Measurements from ENCODE around the gene UMPS.

The UMPS gene

DNA sequence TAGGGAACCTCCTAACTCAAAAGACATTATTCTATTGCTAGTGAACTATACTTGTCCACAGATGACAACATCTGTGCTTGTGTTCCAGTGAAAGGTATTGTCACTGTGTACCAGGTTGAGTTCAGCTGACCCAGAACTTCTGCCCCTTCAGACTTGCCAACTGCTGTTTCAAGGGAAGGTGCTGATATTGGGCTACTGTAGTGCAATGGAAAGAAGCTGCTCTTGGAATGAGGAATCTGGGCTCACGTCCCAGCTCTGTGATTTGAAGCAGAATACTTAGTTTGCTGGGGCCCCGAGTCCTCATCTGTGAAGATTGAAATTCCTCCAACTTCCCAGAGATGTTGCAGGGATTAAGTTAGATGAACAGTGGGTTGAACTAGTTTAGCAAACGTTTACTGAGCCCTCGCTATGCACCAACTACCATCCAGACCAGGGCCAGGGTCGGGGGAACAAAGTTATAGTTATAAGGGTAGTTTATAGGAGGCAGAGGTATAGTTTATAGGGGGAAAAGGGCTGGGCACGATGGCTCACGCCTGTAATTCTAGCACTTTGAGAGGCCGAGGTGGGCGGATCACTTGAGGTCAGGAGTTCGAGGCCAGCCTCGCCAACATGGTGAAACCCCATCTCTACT, 15.9 kb upstream of the UMPS start:
- H3K27ac ChIP-seq = no peak overlapping the region
- TF ChIP-seq, protein P1, sequence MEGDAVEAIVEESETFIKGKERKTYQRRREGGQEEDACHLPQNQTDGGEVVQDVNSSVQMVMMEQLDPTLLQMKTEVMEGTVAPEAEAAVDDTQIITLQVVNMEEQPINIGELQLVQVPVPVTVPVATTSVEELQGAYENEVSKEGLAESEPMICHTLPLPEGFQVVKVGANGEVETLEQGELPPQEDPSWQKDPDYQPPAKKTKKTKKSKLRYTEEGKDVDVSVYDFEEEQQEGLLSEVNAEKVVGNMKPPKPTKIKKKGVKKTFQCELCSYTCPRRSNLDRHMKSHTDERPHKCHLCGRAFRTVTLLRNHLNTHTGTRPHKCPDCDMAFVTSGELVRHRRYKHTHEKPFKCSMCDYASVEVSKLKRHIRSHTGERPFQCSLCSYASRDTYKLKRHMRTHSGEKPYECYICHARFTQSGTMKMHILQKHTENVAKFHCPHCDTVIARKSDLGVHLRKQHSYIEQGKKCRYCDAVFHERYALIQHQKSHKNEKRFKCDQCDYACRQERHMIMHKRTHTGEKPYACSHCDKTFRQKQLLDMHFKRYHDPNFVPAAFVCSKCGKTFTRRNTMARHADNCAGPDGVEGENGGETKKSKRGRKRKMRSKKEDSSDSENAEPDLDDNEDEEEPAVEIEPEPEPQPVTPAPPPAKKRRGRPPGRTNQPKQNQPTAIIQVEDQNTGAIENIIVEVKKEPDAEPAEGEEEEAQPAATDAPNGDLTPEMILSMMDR (conservative IDR thresholded peaks at IDR 0.05) = no peak

DNA sequence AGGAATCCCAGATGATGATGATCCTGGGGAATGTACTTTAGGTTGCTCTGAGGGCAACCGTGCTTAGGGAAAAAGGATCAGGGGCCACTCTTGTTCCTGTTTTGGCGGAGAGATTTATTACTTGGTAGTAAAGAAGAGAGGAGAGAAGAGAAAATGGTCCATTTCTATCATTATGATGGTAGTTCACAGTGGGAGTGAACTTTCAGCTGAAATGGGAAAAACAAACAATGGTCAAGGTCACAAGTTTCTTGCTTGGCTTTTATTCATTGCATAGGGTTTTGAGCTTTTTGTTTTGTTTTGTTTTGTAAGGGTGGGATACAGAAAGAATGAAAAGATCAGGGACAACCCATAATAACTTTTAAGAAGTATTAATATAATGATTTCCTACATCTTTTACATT, 7.7 kb upstream of the UMPS start:
- H3K27ac ChIP-seq = no peak overlapping the region
- TF ChIP-seq, protein P1 (conservative IDR thresholded peaks at IDR 0.05) = no peak

DNA sequence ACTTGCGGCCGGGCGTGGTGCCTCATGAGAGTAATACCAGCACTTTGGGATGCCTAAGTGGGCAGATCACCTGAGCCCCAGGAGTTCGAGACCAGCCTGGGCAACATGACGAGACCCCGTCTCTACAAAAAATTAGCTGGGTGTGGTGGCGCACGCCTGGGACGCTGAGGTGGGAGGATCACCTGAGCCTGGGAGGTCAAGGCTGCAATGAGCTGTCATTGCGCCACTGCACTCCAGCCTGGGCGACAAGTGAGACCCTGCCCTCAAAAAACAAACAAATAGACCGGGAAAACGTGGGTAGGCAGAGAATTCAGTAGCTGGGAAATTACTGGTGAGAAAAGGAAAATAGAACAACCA, 667 bp downstream of the UMPS start:
- H3K27ac ChIP-seq = peak overlapping the region; percentile 75
- TF ChIP-seq, protein P1 (conservative IDR thresholded peaks at IDR 0.05) = no peak

DNA sequence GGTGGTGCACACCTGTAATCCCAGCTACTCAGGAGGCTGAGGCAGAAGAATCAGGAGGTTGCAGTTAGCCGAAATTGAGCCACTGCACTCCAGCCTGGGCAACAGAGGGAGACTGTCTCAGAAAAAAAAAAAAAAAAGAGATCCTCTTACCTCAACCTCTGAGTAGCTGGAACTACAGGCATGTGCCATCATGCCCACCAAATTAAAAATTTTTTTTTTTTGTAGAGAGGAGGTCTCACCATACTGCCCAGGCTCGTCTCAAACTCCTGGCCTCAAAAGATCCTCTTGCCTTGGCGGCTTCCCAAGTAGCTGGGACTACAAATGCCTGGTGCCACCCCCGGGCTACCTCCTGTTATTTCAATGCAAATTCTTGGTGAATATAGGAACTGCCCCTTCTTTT, 1.5 kb downstream of the UMPS start:
- H3K27ac ChIP-seq = no peak overlapping the region
- TF ChIP-seq, protein P1 (conservative IDR thresholded peaks at IDR 0.05) = no peak

DNA sequence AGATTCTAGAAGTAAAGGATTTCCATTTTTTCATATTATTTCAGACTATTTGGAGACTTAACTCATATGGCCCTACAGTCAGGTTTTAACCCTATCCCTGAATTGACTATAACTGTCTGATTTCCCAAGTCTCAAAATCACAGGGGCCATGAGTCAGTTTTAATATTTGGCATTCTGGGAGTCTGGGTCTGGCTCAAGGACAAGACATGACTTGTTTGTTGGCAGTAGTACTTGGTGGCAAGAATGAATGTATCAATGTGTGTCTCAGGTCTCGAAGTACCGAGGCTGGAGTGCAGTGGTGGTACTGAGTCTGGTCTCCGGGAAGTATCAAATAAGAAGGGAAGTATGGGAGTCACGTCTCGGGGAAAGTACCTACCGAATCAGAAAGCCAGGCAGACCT, 10.8 kb downstream of the UMPS start:
- no peak overlapping the region for H3K27ac ChIP-seq
- TF ChIP-seq, protein P1 (conservative IDR thresholded peaks at IDR 0.05) = no peak

DNA sequence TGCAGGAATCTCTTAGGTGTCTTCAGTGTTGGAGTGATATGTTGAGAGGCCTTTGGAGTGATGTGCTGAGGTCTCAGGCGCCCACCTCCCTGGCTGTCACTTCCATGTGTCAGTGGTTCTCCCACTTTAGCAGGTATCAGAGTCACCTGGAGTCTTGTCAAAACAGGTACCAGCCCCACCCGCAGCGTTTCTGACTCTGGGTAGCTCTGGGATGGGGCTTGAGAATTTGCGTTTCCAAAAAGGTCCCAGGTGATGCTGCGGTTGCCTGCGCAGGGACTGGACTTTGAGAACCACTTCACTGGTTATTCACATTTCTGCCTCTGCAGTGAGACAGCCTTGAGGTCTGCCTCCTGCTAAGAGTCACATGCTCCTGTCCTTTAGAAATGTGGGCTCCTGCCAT, 15.5 kb downstream of the UMPS start:
- H3K27ac ChIP-seq = no peak overlapping the region
- TF ChIP-seq, protein P1 (conservative IDR thresholded peaks at IDR 0.05) = no peak

DNA sequence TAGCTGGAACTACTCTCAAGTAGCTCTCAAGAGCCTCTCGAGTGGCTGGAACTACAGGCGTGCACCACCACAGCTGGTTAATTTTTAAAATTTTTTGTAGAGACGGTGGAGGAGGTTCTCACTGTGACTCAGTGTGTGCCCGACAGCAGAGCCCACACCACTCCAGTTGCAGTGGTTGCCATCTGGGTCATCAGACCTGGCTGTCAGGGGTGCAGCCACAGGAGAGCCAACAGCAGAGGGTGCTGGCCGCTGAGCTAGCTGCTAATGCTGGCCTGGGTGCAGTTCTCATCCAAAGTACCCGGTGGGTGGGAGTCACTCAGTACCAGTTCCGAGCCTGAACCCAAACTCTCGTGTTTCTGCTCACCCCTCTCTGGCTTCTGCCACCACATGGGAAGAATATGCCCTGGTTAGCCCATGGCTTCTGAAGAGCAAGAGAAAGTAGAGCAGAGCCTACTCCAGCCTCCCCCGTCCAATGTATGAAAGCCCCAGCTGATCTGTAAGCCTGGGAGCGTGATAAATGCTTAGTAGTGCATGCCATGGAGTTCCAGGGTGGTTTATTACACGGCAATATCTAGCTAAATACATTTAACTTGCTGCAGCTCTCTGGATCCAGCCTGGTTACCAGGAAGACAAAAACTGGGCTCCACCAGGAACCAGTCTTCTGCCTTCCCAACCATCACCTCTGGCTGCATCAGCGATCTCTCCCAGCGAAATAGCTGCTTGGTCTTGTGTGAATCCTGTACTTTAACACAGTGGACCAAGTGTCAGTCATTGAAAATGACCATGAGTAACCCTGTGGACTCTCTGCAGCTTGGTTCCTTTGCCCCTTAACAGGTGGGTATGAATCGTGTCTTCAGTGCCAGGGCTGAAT, 17.1 kb downstream of the UMPS start:
- H3K27ac ChIP-seq = no peak overlapping the region
- TF ChIP-seq, protein P1 (conservative IDR thresholded peaks at IDR 0.05) = no peak
